GM12878 (cell line): ENCODE data around the gene ABCC1. TPM values are rescaled to one million over a fixed set of nuclear protein-coding genes. Genes with fewer than 3 reads are reported as not detected.

Experiments used
- CHD4 ChIP-seq: fragments of 200-600 bp; sonication (generic); IDR thresholded peaks from 2 replicates; pipeline ENCODE4 v1.6.1; 2016; ENCODE audit warnings: mild to moderate bottlenecking
- CUX1 ChIP-seq: IDR thresholded peaks from 2 replicates; pipeline ENCODE4 v1.6.1; 2012; ENCODE audit warnings: improper control_type of control experiment, low read depth, low read length; ENCODE audit not compliant: insufficient replicate concordance
- GABPA ChIP-seq: IDR thresholded peaks from 2 replicates; pipeline ENCODE4 v1.6.1; 2014; ENCODE audit warnings: antibody characterized with exemption, low read depth, mild to moderate bottlenecking, inconsistent platforms
- MEF2A ChIP-seq: IDR thresholded peaks from 2 replicates; pipeline ENCODE4 v1.6.1; 2011; ENCODE audit warnings: low read depth, mild to moderate bottlenecking, low read length, moderate library complexity; ENCODE audit not compliant: insufficient read depth
- NFYB ChIP-seq: IDR thresholded peaks from 2 replicates; pipeline ENCODE4 v1.6.1; 2011; ENCODE audit warnings: low read depth, mild to moderate bottlenecking, low read length, improper control_type of control experiment, moderate library complexity; ENCODE audit not compliant: insufficient read depth
- PML ChIP-seq: IDR thresholded peaks from 2 replicates; pipeline ENCODE4 v1.6.1; 2012; ENCODE audit warnings: low read length, inconsistent platforms
- POLR2AphosphoS5 ChIP-seq: IDR thresholded peaks from 2 replicates; pipeline ENCODE4 v1.6.1; 2011; ENCODE audit warnings: mild to moderate bottlenecking, low read length, inconsistent platforms
- SMARCA5 ChIP-seq: fragments of 450-650 bp; IDR thresholded peaks from 2 replicates; pipeline ENCODE4 v1.6.1; 2017; ENCODE audit warnings: mild to moderate bottlenecking
- SMC3 ChIP-seq: IDR thresholded peaks from 2 replicates; pipeline ENCODE4 v1.6.1; 2011; ENCODE audit warnings: low read length, improper control_type of control experiment, borderline replicate concordance
- SRF ChIP-seq, 2 experiments: IDR thresholded peaks; 2 replicates each; pipeline ENCODE4 v1.6.1; 2011; ENCODE audit warnings: low read depth in 2 of 2, low read length in 2 of 2, mild to moderate bottlenecking in 1 of 2, moderate library complexity in 1 of 2
- USF1 ChIP-seq: IDR thresholded peaks from 2 replicates; pipeline ENCODE4 v1.6.1; 2011; ENCODE audit warnings: borderline replicate concordance, low read depth, mild to moderate bottlenecking, moderate library complexity, mixed read lengths, low read length; ENCODE audit not compliant: insufficient read depth; ENCODE audit errors: extremely low read length
- WRNIP1 ChIP-seq: IDR thresholded peaks from 2 replicates; pipeline ENCODE4 v1.6.1; 2011; ENCODE audit warnings: low read depth, low read length, improper control_type of control experiment, borderline replicate concordance
- YBX1 ChIP-seq: fragments of 450-650 bp; IDR thresholded peaks from 2 replicates; pipeline ENCODE4 v1.6.1; 2016; ENCODE audit warnings: antibody characterized with exemption
- polyA plus RNA-seq, 11 experiments: library from polyadenylated mRNA; depleted of rRNA in 4 of 11; unstranded in 6 of 11; stranded (reverse) in 5 of 11; fragments of >200 nt; fragmentation: Nextera tagmentation in 4 of 11; fragmentation: Illumina TruSeq in 1 of 11; extraction: Ambion mirVana in 4 of 11; extraction: Trizol in 1 of 11; gene quantifications; 1 replicate in 1 of 11; 2 replicates in 10 of 11; pipeline versions ENCODE4 v1.2.1 to v1.2.3, GENCODE V29; 2011 to 2016; ENCODE audit warnings: inconsistent platforms in 2 of 11, missing spikeins in 2 of 11, low read depth in 1 of 11
- total RNA-seq, 4 experiments: library from RNA; depleted of rRNA in 3 of 4; stranded (reverse); fragments of >200 nt in 3 of 4; fragmentation: Illumina TruSeq in 1 of 4; extraction: Trizol in 1 of 4; gene quantifications; 2 replicates each; pipeline versions ENCODE4 v1.2.1 to v1.2.3, GENCODE V29; 2013 to 2021
- TF ChIP-seq, protein P1 (sequence below): fragments of 450-650 bp; IDR thresholded peaks from 2 replicates; pipeline ENCODE4 v1.6.1; 2017; ENCODE audit warnings: mild to moderate bottlenecking, moderate library complexity

Gene ABCC1
- total and polyA plus RNA-seq, 10 of the 15 experiments (the other 5 are each of a cell fraction or from before 2014, with no cell fraction given), result 3.2 to 44.6 (median 14.5) TPM

- TF ChIP-seq, protein P1, sequence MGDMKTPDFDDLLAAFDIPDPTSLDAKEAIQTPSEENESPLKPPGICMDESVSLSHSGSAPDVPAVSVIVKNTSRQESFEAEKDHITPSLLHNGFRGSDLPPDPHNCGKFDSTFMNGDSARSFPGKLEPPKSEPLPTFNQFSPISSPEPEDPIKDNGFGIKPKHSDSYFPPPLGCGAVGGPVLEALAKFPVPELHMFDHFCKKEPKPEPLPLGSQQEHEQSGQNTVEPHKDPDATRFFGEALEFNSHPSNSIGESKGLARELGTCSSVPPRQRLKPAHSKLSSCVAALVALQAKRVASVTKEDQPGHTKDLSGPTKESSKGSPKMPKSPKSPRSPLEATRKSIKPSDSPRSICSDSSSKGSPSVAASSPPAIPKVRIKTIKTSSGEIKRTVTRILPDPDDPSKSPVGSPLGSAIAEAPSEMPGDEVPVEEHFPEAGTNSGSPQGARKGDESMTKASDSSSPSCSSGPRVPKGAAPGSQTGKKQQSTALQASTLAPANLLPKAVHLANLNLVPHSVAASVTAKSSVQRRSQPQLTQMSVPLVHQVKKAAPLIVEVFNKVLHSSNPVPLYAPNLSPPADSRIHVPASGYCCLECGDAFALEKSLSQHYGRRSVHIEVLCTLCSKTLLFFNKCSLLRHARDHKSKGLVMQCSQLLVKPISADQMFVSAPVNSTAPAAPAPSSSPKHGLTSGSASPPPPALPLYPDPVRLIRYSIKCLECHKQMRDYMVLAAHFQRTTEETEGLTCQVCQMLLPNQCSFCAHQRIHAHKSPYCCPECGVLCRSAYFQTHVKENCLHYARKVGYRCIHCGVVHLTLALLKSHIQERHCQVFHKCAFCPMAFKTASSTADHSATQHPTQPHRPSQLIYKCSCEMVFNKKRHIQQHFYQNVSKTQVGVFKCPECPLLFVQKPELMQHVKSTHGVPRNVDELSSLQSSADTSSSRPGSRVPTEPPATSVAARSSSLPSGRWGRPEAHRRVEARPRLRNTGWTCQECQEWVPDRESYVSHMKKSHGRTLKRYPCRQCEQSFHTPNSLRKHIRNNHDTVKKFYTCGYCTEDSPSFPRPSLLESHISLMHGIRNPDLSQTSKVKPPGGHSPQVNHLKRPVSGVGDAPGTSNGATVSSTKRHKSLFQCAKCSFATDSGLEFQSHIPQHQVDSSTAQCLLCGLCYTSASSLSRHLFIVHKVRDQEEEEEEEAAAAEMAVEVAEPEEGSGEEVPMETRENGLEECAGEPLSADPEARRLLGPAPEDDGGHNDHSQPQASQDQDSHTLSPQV, result no peak
- no peak for TF ChIP-seq SMARCA5
- no peak for TF ChIP-seq PML
- no peak for TF ChIP-seq YBX1
- TF ChIP-seq CUX1, result no peak
- no peak for TF ChIP-seq SRF (IDR thresholded peaks at IDR 0.05; ENCODE audit: low read depth in 2 of 2, low read length in 2 of 2)
- no peak for TF ChIP-seq WRNIP1
- TF ChIP-seq SMC3, result peak; percentile 16; the same call in 1 of the 2 replicates
- TF ChIP-seq POLR2AphosphoS5, result no peak
- TF ChIP-seq NFYB, result no peak
- no peak for TF ChIP-seq CHD4
- TF ChIP-seq MEF2A, result no peak
- peak; percentile 30 for TF ChIP-seq USF1
- no peak for TF ChIP-seq GABPA
Observed at GRCh38 chr16:16033208-16033717, 83.8 kb downstream of the ABCC1 start (continued).
